Suprapubic skin (tissue), 4 donors: ENCODE measurements around the gene CELF4. TPM values are rescaled to one million over a fixed set of nuclear protein-coding genes. Genes with fewer than 3 reads are reported as not detected.
"Not testable (repeated sequence)": the region's sequence is repeated elsewhere in the genome, so short reads cannot be mapped to it uniquely, and the experiment has no call there.

ENCODE experiments used
- DNase-seq, 2 donors: peaks; one replicate each; pipeline ENCODE4 v3.0.0-alpha.2; 2019; ENCODE audit warnings: low spot score in 2 of 2
- H3K27ac ChIP-seq: fragments of 200-600 bp; sonication (generic); one replicate; pipeline ENCODE4 v1.5.1; 2019
- H3K27me3 ChIP-seq: fragments of 200-600 bp; sonication (generic); one replicate; pipeline ENCODE4 v1.5.1; 2019
- H3K36me3 ChIP-seq: fragments of 200-600 bp; sonication (generic); one replicate; pipeline ENCODE4 v1.5.1; 2019
- H3K4me1 ChIP-seq: fragments of 200-600 bp; sonication (generic); one replicate; pipeline ENCODE4 v1.5.1; 2019
- H3K4me3 ChIP-seq: fragments of 200-600 bp; sonication (generic); one replicate; pipeline ENCODE4 v1.5.1; 2019; ENCODE audit warnings: mild to moderate bottlenecking
- H3K9me3 ChIP-seq: fragments of 200-600 bp; sonication (generic); one replicate; pipeline ENCODE4 v1.5.1; 2019
- CTCF ChIP-seq, 2 donors: fragments of 200-600 bp in 1 of 2; fragments of 450-650 bp in 1 of 2; sonication (generic) in 1 of 2; IDR thresholded peaks; one replicate each; pipeline ENCODE4 v1.5.1; 2016 to 2019; ENCODE audit warnings: antibody characterized with exemption in 2 of 2, mild to moderate bottlenecking in 1 of 2, moderate library complexity in 1 of 2
- EP300 ChIP-seq: sonication (generic); formaldehyde crosslinking; IDR thresholded peaks from one replicate; pipeline ENCODE4 v1.6.1; 2017; ENCODE audit warnings: antibody characterized with exemption
- POLR2A ChIP-seq, 2 donors: fragments of 450-650 bp; IDR thresholded peaks; one replicate each; pipeline ENCODE4 v1.6.1; 2017; ENCODE audit warnings: antibody characterized with exemption in 2 of 2, mild to moderate bottlenecking in 2 of 2, moderate library complexity in 2 of 2
- POLR2AphosphoS5 ChIP-seq, 3 donors: sonication (generic); formaldehyde crosslinking; IDR thresholded peaks; one replicate each; pipeline ENCODE4 v1.6.1; 2017; ENCODE audit warnings: antibody characterized with exemption in 3 of 3
- WGBS: methylation state at CpG from one replicate; pipeline ENCODE4 v1.1.5; 2018; 5-methylcytosine and 5-hydroxymethylcytosine counted together
- total RNA-seq, 4 donors: library from RNA; depleted of rRNA; stranded (reverse); fragments of >200 nt; gene quantifications; one replicate each; pipeline ENCODE4 v1.1.0, GENCODE V29; 2016

The CELF4 gene
- total RNA-seq, 4 donors from 2014 or later = not detected

DNA sequence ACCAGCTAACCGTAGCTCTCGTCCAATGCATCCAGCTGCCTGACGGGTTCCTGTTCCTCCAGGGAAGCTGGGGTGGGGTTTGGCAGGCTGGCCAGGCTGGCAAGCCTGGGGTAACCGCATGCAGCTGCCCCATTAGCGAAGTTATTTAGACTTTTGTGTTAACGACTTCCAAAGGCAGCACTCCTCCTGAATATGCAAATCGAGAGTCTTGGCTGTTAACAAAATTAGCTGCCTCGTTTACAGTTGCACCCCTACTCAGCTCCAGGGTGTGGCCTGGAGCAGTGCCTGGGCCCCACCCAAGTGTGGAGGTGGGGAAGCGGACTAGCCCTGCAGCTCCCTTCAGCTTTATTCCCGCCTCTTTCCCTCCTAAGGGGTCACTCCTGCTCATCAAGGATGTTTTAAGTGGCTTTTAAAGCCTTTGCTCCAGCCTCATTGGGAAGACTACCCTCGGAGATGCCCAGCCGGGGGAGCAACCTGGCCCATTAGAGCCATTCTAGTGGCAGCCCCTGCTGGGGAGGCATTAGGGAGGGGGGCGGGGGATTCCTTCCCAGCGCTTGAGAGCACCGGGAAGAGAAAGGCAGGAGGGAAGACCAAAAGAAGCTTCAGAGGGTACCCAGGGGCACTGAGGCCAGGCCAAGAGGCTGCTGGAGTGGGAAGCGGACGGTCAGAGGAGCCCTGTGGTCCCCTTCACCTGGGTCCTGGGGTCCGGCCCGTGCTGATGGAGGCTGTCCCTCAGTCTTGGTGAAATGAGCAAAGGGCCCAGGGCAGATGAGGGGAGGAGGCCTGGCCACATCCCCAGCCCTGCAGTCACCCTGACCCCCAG lies 204.1 kb downstream of the CELF4 start:
- Histone ChIP-seq H3K4me3 (no peak overlapping the region), H3K36me3 (no peaks in the 10 kb centered on the region), H3K4me1 (peaks cover 23% of the 10 kb centered on the region), H3K27me3 (peaks cover 9% of the 10 kb centered on the region), H3K9me3 (no peaks in the 10 kb centered on the region), H3K27ac (no peak overlapping the region)
- no peak for TF ChIP-seq EP300
- TF ChIP-seq POLR2AphosphoS5 (IDR thresholded peaks at IDR 0.05) = no peak
- TF ChIP-seq POLR2A (IDR thresholded peaks at IDR 0.05) = no peak
- no peak for TF ChIP-seq CTCF (IDR thresholded peaks at IDR 0.05)
- no peak for DNase-seq
- WGBS = 24% methylated on average over 16 of the region's 19 CpGs

DNA sequence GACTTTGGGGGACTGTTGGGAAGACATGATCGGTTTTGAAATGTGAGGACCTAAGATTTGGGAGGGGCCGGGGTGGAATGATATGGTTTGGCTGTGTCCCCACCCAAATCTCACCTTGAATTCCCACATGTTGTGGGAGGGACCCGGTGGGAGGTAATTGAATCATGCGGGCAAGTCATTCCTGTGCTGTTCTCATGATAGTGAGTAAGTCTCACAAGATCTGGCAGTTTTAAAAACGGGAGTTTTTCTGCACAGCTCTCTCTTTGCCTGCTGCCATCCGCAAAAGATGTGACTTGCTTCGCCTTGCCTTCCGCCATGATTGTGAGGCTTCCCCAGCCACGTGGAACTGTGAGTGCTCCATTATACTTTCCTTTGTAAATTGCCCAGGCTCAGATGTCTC lies 207.5 kb downstream of the CELF4 start:
- H3K27me3 ChIP-seq, H3K36me3 ChIP-seq, H3K4me3 ChIP-seq, H3K27ac ChIP-seq, DNase-seq, H3K9me3 ChIP-seq: not testable (repeated sequence)
- 82% methylated on average over 8 of the region's 9 CpGs for WGBS
- H3K4me1 ChIP-seq = peaks cover 23% of the 10 kb centered on the region

- Histone ChIP-seq H3K4me3 (no peak overlapping the region), H3K36me3 (no peaks in the 10 kb centered on the region), H3K27me3 (peaks cover 2% of the 10 kb centered on the region), H3K4me1 (peaks cover 5% of the 10 kb centered on the region), H3K27ac (no peak overlapping the region), H3K9me3 (no peaks in the 10 kb centered on the region)
- TF ChIP-seq POLR2AphosphoS5 (IDR thresholded peaks at IDR 0.05) (no peak), EP300 (no peak)
- WGBS = 61% methylated on average over 3 of the region's 3 CpGs
- DNase-seq = no peak
These were observed 209.8 kb downstream of the CELF4 start for GRCh38 chr18:37355772-37356171.

- no peak overlapping the region for H3K4me3 ChIP-seq
- TF ChIP-seq POLR2A (IDR thresholded peaks at IDR 0.05) (no peak), CTCF (IDR thresholded peaks at IDR 0.05) (no peak), EP300 (no peak), POLR2AphosphoS5 (IDR thresholded peaks at IDR 0.05) (no peak)
- no peaks in the 10 kb centered on the region for H3K36me3 ChIP-seq
- H3K4me1 ChIP-seq = no peaks in the 10 kb centered on the region
- no peak overlapping the region for H3K27ac ChIP-seq
- no peaks in the 10 kb centered on the region for H3K9me3 ChIP-seq
- 70% methylated on average over 9 of the region's 9 CpGs for WGBS
- DNase-seq = no peak
- H3K27me3 ChIP-seq = peaks cover 7% of the 10 kb centered on the region
These were observed 214.5 kb downstream of the CELF4 start for GRCh38 chr18:37351110-37351509.

DNA sequence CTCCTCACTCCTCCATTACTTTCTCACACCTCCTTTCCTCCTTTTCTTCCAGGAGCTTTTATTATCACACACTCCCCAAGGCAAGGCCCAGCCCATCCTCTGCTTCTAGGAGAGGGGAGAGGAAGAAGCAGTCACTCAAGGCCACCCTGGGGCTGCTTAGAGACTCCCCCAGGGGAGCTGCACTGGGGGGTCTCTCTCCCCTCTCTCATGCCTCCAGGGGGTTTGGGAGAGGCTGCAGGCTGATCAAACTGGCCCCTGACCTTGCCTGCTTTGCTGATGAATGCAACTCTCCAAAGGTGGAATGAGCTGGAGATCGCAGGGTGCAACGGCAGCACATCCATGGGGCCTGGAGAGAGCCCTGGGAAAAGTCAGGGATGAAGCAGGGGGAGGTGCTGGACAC lies 216.9 kb downstream of the CELF4 start:
- WGBS = 74% methylated on average over 2 of the region's 2 CpGs
- Histone ChIP-seq H3K36me3 (no peaks in the 10 kb centered on the region), H3K4me1 (no peaks in the 10 kb centered on the region), H3K27ac (no peak overlapping the region), H3K9me3 (no peaks in the 10 kb centered on the region), H3K4me3 (no peak overlapping the region), H3K27me3 (peaks cover 27% of the 10 kb centered on the region)
- TF ChIP-seq EP300 (no peak), CTCF (IDR thresholded peaks at IDR 0.05) (no peak), POLR2A (IDR thresholded peaks at IDR 0.05) (no peak), POLR2AphosphoS5 (IDR thresholded peaks at IDR 0.05) (no peak)
- no peak for DNase-seq

- H3K36me3 ChIP-seq = no peaks in the 10 kb centered on the region
- no peaks in the 10 kb centered on the region for H3K4me1 ChIP-seq
- DNase-seq = no peak
- H3K27me3 ChIP-seq = peaks cover 29% of the 10 kb centered on the region
- 79% methylated on average over 3 of the region's 3 CpGs for WGBS
- TF ChIP-seq POLR2A (IDR thresholded peaks at IDR 0.05) (no peak), CTCF (IDR thresholded peaks at IDR 0.05) (no peak), POLR2AphosphoS5 (IDR thresholded peaks at IDR 0.05) (no peak), EP300 (no peak)
- H3K9me3 ChIP-seq = no peaks in the 10 kb centered on the region
- H3K27ac ChIP-seq = no peak overlapping the region
- H3K4me3 ChIP-seq = no peak overlapping the region
These were observed 219.6 kb downstream of the CELF4 start for GRCh38 chr18:37346048-37346447.
